NCI-H2227 treated with DMSO at 0.1 percent for 48 hours (cell line): Measurements from ENCODE around the gene GALNT2.

ENCODE experiments used
- DNase-seq: peaks from one replicate; lab custom pipeline; 2025; lab: John Stamatoyannopoulos, UW

The GALNT2 gene

GRCh38 chr1:230299191-230300006, 232.4 kb downstream of the GALNT2 start:
- no peak for DNase-seq

GRCh38 chr1:230300322-230301301, 233.6 kb downstream of the GALNT2 start:
- no peak for DNase-seq

- DNase-seq: no peak
Observed at GRCh38 chr1:230301322-230301721, 234.3 kb downstream of the GALNT2 start.

GRCh38 chr1:230301822-230302221, 234.8 kb downstream of the GALNT2 start:
- DNase-seq: no peak

GRCh38 chr1:230303069-230303468, 236.0 kb downstream of the GALNT2 start:
- DNase-seq: no peak

GRCh38 chr1:230303822-230304221, 236.8 kb downstream of the GALNT2 start:
- no peak for DNase-seq

GRCh38 chr1:230306169-230306568, 239.1 kb downstream of the GALNT2 start:
- DNase-seq: no peak

GRCh38 chr1:230307213-230307612, 240.2 kb downstream of the GALNT2 start:
- DNase-seq: no peak

GRCh38 chr1:230308039-230308438, 241.0 kb downstream of the GALNT2 start:
- DNase-seq: no peak

- DNase-seq: no peak
Observed at GRCh38 chr1:230308821-230309220, 241.8 kb downstream of the GALNT2 start.

- no peak for DNase-seq
Observed at GRCh38 chr1:230309646-230310177, 242.7 kb downstream of the GALNT2 start.

- DNase-seq: peak; percentile 85
Observed at GRCh38 chr1:230310381-230311163, 243.5 kb downstream of the GALNT2 start.

- DNase-seq: no peak
Observed at GRCh38 chr1:230312676-230313075, 245.6 kb downstream of the GALNT2 start.

GRCh38 chr1:230313453-230314141, 246.6 kb downstream of the GALNT2 start:
- DNase-seq: no peak

- DNase-seq: no peak
Observed at GRCh38 chr1:230314142-230314470, 247.1 kb downstream of the GALNT2 start.

GRCh38 chr1:230315099-230315498, 248.1 kb downstream of the GALNT2 start:
- DNase-seq: no peak

- DNase-seq: no peak
Observed at GRCh38 chr1:230316864-230317745, 250.1 kb downstream of the GALNT2 start.

- DNase-seq: no peak
Observed at GRCh38 chr1:230317823-230318819, 251.1 kb downstream of the GALNT2 start.
